HepG2 (cell line): Measurements from ENCODE around the gene IQCE. TPM values are rescaled to one million over a fixed set of nuclear protein-coding genes. Genes with fewer than 3 reads are reported as not detected.

Experiments used
- ATAC-seq: fragments of 200-7000 bp; cut with Tn5 transposase; 3 replicates; pipeline ENCODE4 v1.9.1; 2020; ENCODE audit warnings: mild to moderate bottlenecking, moderate library complexity
- BruUV-seq: library from RNA; stranded (reverse); fragments of 400-500 nt; replicated peaks from 2 replicates; lab custom pipeline; 2021; lab: Mats Ljungman, UMichigan
- CTCF ChIA-PET: fragments of 300-600 bp; formaldehyde crosslinking; extraction: SDS; loops from one replicate; lab custom pipeline; 2021; ENCODE audit warnings: low total read pairs, inconsistent platforms, low intra/inter-chr PET ratio; lab: Yijun Ruan, JAX
- POLR2A ChIA-PET: fragments of 350-600 bp; sonication (Branson Sonifier 250); formaldehyde crosslinking; loops from one replicate; lab custom pipeline; 2020; ENCODE audit warnings: antibody characterized with exemption, inconsistent platforms; lab: Yijun Ruan, JAX
- DNase-seq: peaks from one replicate; pipeline ENCODE4 v3.0.0-alpha.2; 2015; ENCODE audit warnings: low spot score
- FAIRE-seq: peaks from 3 replicates; lab custom pipeline; 2011; peaks lifted over from hg19 to GRCh38; lab: Jason Lieb, UNC
- H2AFZ ChIP-seq: one replicate; pipeline ENCODE4 v1.6.1; 2011; ENCODE audit warnings: low read length, inconsistent platforms
- H3K27ac ChIP-seq: fragments of 300-600 bp; 3 replicates; pipeline ENCODE4 v1.8.0; 2011; ENCODE audit warnings: mixed run types, mild to moderate bottlenecking, mixed read lengths, low read length, inconsistent platforms; ENCODE audit not compliant: insufficient read depth; ENCODE audit errors: extremely low read length
- H3K27me3 ChIP-seq, 2 experiments: fragments of 200-600 bp in 1 of 2; 2 replicates in 1 of 2; 3 replicates in 1 of 2; pipeline versions ENCODE4 v1.6.0 to v1.8.0; 2011; ENCODE audit warnings: low read length in 2 of 2, mild to moderate bottlenecking in 2 of 2, moderate library complexity in 2 of 2, inconsistent platforms in 1 of 2; ENCODE audit not compliant: insufficient read depth in 2 of 2, control insufficient read depth in 1 of 2
- H3K36me3 ChIP-seq, 2 experiments: fragments of 200-600 bp in 1 of 2; replicated peaks in 1 of 2; 2 replicates in 1 of 2; 3 replicates in 1 of 2; pipeline versions ENCODE4 v1.5.1 to v1.8.0; 2011; ENCODE audit warnings: low read length in 2 of 2, inconsistent platforms in 1 of 2; ENCODE audit not compliant: insufficient read depth in 2 of 2, control insufficient read depth in 1 of 2
- H3K4me1 ChIP-seq: 2 replicates; pipeline ENCODE4 v1.5.1; 2012; ENCODE audit warnings: low read length, inconsistent platforms; ENCODE audit not compliant: insufficient read depth
- H3K4me2 ChIP-seq: 2 replicates; pipeline ENCODE4 v1.6.0; 2011; ENCODE audit warnings: low read depth, low read length, inconsistent platforms
- H3K4me3 ChIP-seq, 3 experiments: fragments of 200-600 bp in 1 of 3; sonication (generic), shearing (Covaris generic) in 1 of 3; replicated peaks in 1 of 3; 2 replicates each; pipeline ENCODE4 v1.5.1; 2011 to 2016; ENCODE audit warnings: low read length in 3 of 3, inconsistent platforms in 2 of 3, low read depth in 2 of 3, mild to moderate bottlenecking in 2 of 3, control low read depth in 1 of 3, mixed read lengths in 1 of 3; ENCODE audit not compliant: insufficient read depth in 1 of 3
- H3K79me2 ChIP-seq: one replicate; pipeline ENCODE4 v1.6.1; 2011; ENCODE audit warnings: low read length, inconsistent platforms; ENCODE audit not compliant: insufficient read depth
- H3K9ac ChIP-seq: 2 replicates; pipeline ENCODE4 v1.6.0; 2011; ENCODE audit warnings: mild to moderate bottlenecking, low read depth, low read length, inconsistent platforms; ENCODE audit not compliant: insufficient read depth
- H3K9me3 ChIP-seq: 2 replicates; pipeline ENCODE4 v1.5.1; 2012; ENCODE audit warnings: mild to moderate bottlenecking, low read length
- H4K20me1 ChIP-seq: 2 replicates; pipeline ENCODE4 v1.6.0; 2011; ENCODE audit warnings: inconsistent platforms, mild to moderate bottlenecking, low read length, moderate library complexity; ENCODE audit not compliant: insufficient read depth
- AGO2 ChIP-seq: fragments of 200-400 bp; formaldehyde crosslinking; optimal IDR thresholded peaks from 2 replicates; pipeline ENCODE3; 2017; ENCODE audit warnings: mild to moderate bottlenecking, low read depth, low read length, moderate library complexity
- CREB1 ChIP-seq, 2 experiments: fragments of 450-650 bp in 1 of 2; IDR thresholded peaks; 2 replicates each; pipeline ENCODE4 v1.6.1; 2016 to 2017; ENCODE audit warnings: control low read depth in 1 of 2, mild to moderate bottlenecking in 1 of 2, missing compliant biosample characterization in 1 of 2, missing genetic modification characterization in 1 of 2
- MAF1 ChIP-seq: sonication (generic); formaldehyde crosslinking; IDR thresholded peaks from 2 replicates; pipeline ENCODE4 v1.5.0; 2020; ENCODE audit warnings: missing genetic modification reagents, borderline replicate concordance
- NR2F2 ChIP-seq: IDR thresholded peaks from 2 replicates; pipeline ENCODE4 v1.6.1; 2012; ENCODE audit warnings: low read depth, inconsistent platforms, borderline replicate concordance
- PLRG1 ChIP-seq: fragments of 450-650 bp; conservative IDR thresholded peaks from 2 replicates; pipeline ENCODE4 v1.6.1; 2016
- POLR2G ChIP-seq: fragments of 200-400 bp; formaldehyde crosslinking; IDR thresholded peaks from 2 replicates; pipeline ENCODE4 v1.6.1; 2018; ENCODE audit warnings: mild to moderate bottlenecking, low read depth, low read length, moderate library complexity
- RBFOX2 ChIP-seq: fragments of 200-400 bp; formaldehyde crosslinking; IDR thresholded peaks from 2 replicates; pipeline ENCODE4 v1.6.1; 2017; ENCODE audit warnings: low read depth, mild to moderate bottlenecking, low read length
- SCMH1 ChIP-seq: sonication (generic); formaldehyde crosslinking; IDR thresholded peaks from 2 replicates; pipeline ENCODE4 v1.9.0; 2021; ENCODE audit warnings: missing genetic modification reagents, mild to moderate bottlenecking, borderline replicate concordance
- ZNF101 ChIP-seq: sonication (generic); formaldehyde crosslinking; IDR thresholded peaks from 2 replicates; pipeline ENCODE4 v1.4.0; 2020; ENCODE audit warnings: mild to moderate bottlenecking, low read depth, missing genetic modification reagents, borderline replicate concordance
- ZNF138 ChIP-seq: sonication (generic); formaldehyde crosslinking; IDR thresholded peaks from 2 replicates; pipeline ENCODE4 v1.5.0; 2020; ENCODE audit warnings: mild to moderate bottlenecking, low read depth, missing genetic modification reagents
- ZNF460 ChIP-seq: sonication (generic); formaldehyde crosslinking; IDR thresholded peaks from 2 replicates; pipeline ENCODE4 v1.5.1; 2020; ENCODE audit warnings: missing genetic modification reagents, mild to moderate bottlenecking, borderline replicate concordance
- ZSCAN31 ChIP-seq: sonication (generic); formaldehyde crosslinking; IDR thresholded peaks from 2 replicates; pipeline ENCODE4 v1.5.0; 2020; ENCODE audit warnings: low read depth, mild to moderate bottlenecking, missing genetic modification reagents
- WGBS: methylation state at CpG from one replicate; pipeline ENCODE4 v1.1.6; 2017; ENCODE audit warnings: low lambda C conversion rate; 5-methylcytosine and 5-hydroxymethylcytosine counted together
- in situ Hi-C: cut with HindIII; loops from 2 replicates; pipeline ENCODE4 v1.10.0; 2017; ENCODE audit warnings: low pct_unique_long_range_greater_than_20kb; ENCODE audit not compliant: extremely low pct_ligation_motif_present
- intact Hi-C: fragments of 100-400 bp; cut with micrococcal nuclease; formaldehyde crosslinking; loops from one replicate; pipeline ENCODE4 v1.10.0; 2022; ENCODE audit not compliant: unreplicated experiment
- polyA plus RNA-seq, 8 experiments: library from polyadenylated mRNA; depleted of rRNA in 3 of 8; stranded (reverse) in 7 of 8; unstranded in 1 of 8; fragments of >200 nt; fragmentation: Illumina TruSeq in 4 of 8; extraction: Trizol in 4 of 8; gene quantifications; 2 replicates each; pipeline versions ENCODE4 v1.2.1 to v1.2.3, GENCODE V29; 2011 to 2016; ENCODE audit warnings: low read depth in 4 of 8, missing spikeins in 1 of 8, mixed read lengths in 1 of 8; ENCODE audit not compliant: insufficient read depth in 1 of 8
- total RNA-seq, 5 experiments: library from RNA; depleted of rRNA; stranded (reverse); fragments of >200 nt; fragmentation: Illumina TruSeq; extraction: Trizol; gene quantifications; 2 replicates each; pipeline ENCODE4 v1.2.3, GENCODE V29; 2016; ENCODE audit warnings: low read depth in 1 of 5

IQCE gene
- total and polyA plus RNA-seq, 2 of the 13 experiments (the other 11 are each of a cell fraction or from before 2014, with no cell fraction given): 1.5 to 2.5 TPM

DNA sequence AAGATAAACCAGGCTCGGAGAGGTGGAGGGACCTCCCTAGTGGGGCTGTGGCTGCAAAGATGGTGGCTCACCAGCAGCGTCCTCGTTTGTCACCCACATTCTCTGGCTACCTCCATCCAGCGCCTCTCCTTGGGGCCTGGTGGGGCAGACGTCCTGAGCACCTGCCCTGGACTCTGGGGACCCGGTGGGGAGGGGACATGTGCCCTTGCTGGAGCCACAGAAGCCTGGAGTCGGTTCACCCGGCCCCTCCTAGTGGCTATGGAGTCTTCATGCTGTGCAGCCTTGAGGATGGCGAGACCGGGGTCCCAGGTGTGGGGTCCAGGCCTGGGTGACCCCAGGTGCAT is 87.5 kb downstream of the IQCE start:
- Histone ChIP-seq H3K4me2 (no peak overlapping the region), H3K36me3 (peaks cover 15 to 24% of the 10 kb centered on the region in 2 experiments; a peak in 4 of 5 replicates), H3K9ac (no peak overlapping the region), H3K4me3 (no peak overlapping the region), H3K27ac (no peak overlapping the region), H3K27me3 (no peaks in the 10 kb centered on the region), H3K79me2 (peaks cover 21% of the 10 kb centered on the region), H3K9me3 (no peaks in the 10 kb centered on the region), H3K4me1 (peaks cover 21% of the 10 kb centered on the region), H4K20me1 (peaks cover 37% of the 10 kb centered on the region; the same call in 1 of the 2 replicates), H2AFZ (no peak overlapping the region)
- FAIRE-seq: no peak
- ChIA-PET CTCF (no interaction called here), POLR2A (no interaction called here)
- in situ Hi-C loops: loop anchor here (10.0 kb wide), 1 partner anchor 82 kb away; no protein-coding TSS in a partner anchor
- intact Hi-C loops: no loop called here
- WGBS: 100% methylated on average over 6 of the region's 10 CpGs
- TF ChIP-seq ZNF101 (CRISPR knock-in tag): no peak
- TF ChIP-seq AGO2: peak; percentile 12
- TF ChIP-seq SCMH1 (CRISPR knock-in tag): no peak
- TF ChIP-seq POLR2G: 0 out of 2 replicates have a peak, but pooled peaks have one; percentile 26
- TF ChIP-seq MAF1 (CRISPR knock-in tag): no peak
- no peak for ATAC-seq
- BruUV-seq: no TSS peak
- DNase-seq: no peak

DNA sequence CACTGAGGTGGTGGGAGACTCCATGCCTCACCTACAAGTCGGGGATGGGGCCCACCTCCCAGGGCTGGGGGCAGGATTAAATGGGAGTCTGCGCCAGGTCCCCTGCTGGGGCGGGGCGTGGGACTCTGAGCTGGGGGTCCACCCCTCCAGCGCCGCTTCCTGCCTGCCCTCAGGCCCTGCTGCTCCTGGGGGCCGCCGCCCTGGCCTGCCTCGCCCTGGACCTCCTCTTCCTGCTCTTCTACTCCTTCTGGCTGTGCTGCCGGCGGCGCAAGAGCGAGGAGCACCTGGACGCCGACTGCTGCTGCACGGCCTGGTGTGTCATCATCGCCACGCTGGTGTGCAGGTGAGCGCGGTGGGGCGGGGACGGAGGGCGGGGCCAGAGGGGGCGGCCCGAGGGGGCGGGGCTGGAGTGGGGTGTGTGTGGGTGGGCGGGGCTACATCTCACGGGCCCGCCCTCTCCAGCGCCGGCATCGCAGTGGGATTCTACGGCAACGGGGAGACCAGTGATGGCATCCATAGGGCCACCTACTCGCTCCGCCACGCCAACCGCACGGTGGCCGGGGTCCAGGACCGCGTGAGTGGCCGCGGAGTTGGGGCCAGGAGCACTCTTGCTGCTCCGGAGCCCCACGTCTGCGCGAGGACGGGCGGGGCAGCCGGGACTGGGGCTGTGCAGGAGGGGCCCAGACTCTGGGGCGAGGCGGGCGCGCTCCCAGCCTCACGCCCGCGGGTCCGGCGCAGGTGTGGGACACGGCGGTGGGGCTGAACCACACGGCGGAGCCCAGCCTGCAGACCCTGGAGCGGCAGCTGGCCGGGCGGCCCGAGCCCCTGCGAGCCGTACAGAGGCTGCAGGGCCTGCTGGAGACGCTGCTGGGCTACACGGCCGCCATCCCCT is 88.1 kb downstream of the IQCE start:
- Histone ChIP-seq H3K9ac (no peak overlapping the region), H3K4me2 (no peak overlapping the region), H3K79me2 (peaks cover 15% of the 10 kb centered on the region), H3K4me1 (peaks cover 14% of the 10 kb centered on the region), H3K27me3 (no peaks in the 10 kb centered on the region), H3K36me3 (peaks cover 18 to 28% of the 10 kb centered on the region in 2 experiments; a peak in 4 of 5 replicates), H4K20me1 (peaks cover 33% of the 10 kb centered on the region; the same call in 1 of the 2 replicates), H3K27ac (no peak overlapping the region)
- WGBS: 96% methylated on average over 49 of the region's 73 CpGs
- no peak for DNase-seq
- intact Hi-C loops (no loop called here), in situ Hi-C loops (loop anchor here (10.0 kb wide), 1 partner anchor 82 kb away; no protein-coding TSS in a partner anchor)
- FAIRE-seq: no peak
- CTCF ChIA-PET: no interaction called here
- ATAC-seq: no peak
- TF ChIP-seq PLRG1 (no peak), RBFOX2 (peak; percentile 63), NR2F2 (no peak), ZSCAN31 (CRISPR knock-in tag) (no peak), ZNF138 (CRISPR knock-in tag) (no peak), ZNF460 (CRISPR knock-in tag) (no peak), CREB1 (IDR thresholded peaks at IDR 0.05) (no peak), CREB1 (CRISPR knock-in tag; IDR thresholded peaks at IDR 0.05) (no peak)
- TF ChIP-seq, all 625 proteins: peak for 1
- POLR2A ChIA-PET: no interaction called here
- BruUV-seq: no TSS peak
- Histone ChIP-seq H2AFZ (no peak overlapping the region), H3K9me3 (no peaks in the 10 kb centered on the region), H3K4me3 (no peak overlapping the region)
